H9 (cell line): ENCODE data around the gene LZTS3. TPM values are rescaled to one million over a fixed set of nuclear protein-coding genes. Genes with fewer than 3 reads are reported as not detected.

Source experiments
- DNase-seq: peaks from one replicate; pipeline ENCODE4 v3.0.0-alpha.2; 2017
- H2AFZ ChIP-seq: one replicate; pipeline ENCODE4 v1.6.1; 2013; ENCODE audit warnings: mild to moderate bottlenecking, low read length, control low read depth, moderate library complexity
- H2AK5ac ChIP-seq: 2 replicates; pipeline ENCODE4 v1.6.1; 2013; ENCODE audit warnings: low read length, control low read depth, mixed read lengths; ENCODE audit not compliant: insufficient read length
- H2BK120ac ChIP-seq: one replicate; pipeline ENCODE4 v1.6.1; 2013; ENCODE audit warnings: low read depth, mild to moderate bottlenecking, low read length, control low read depth, inconsistent platforms; ENCODE audit not compliant: poor library complexity, severe bottlenecking
- H2BK12ac ChIP-seq: 2 replicates; pipeline ENCODE4 v1.6.1; 2013; ENCODE audit warnings: low read length, control low read depth, mixed read lengths, low read depth; ENCODE audit not compliant: insufficient read length
- H2BK15ac ChIP-seq: 2 replicates; pipeline ENCODE4 v1.6.1; 2013; ENCODE audit warnings: low read depth, low read length, control low read depth
- H2BK20ac ChIP-seq: one replicate; pipeline ENCODE4 v1.6.1; 2013; ENCODE audit warnings: low read depth, mild to moderate bottlenecking, low read length, control low read depth, inconsistent platforms; ENCODE audit not compliant: poor library complexity, severe bottlenecking
- H2BK5ac ChIP-seq: 2 replicates; pipeline ENCODE4 v1.6.1; 2013; ENCODE audit warnings: low read length, control low read depth, mixed read lengths; ENCODE audit not compliant: insufficient read length
- H3K14ac ChIP-seq: 2 replicates; pipeline ENCODE4 v1.6.1; 2013; ENCODE audit warnings: low read length, control low read depth; ENCODE audit not compliant: insufficient read depth
- H3K18ac ChIP-seq: 2 replicates; pipeline ENCODE4 v1.6.1; 2013; ENCODE audit warnings: low read depth, mild to moderate bottlenecking, mixed read lengths, low read length, control low read depth; ENCODE audit not compliant: insufficient read length
- H3K23ac ChIP-seq: 2 replicates; pipeline ENCODE4 v1.6.1; 2013; ENCODE audit warnings: low read length, control low read depth, mixed read lengths, low read depth; ENCODE audit not compliant: insufficient read length
- H3K23me2 ChIP-seq: 2 replicates; pipeline ENCODE4 v1.6.1; 2013; ENCODE audit warnings: low read depth, mild to moderate bottlenecking, mixed read lengths, low read length, control low read depth; ENCODE audit not compliant: insufficient read length, poor library complexity, severe bottlenecking
- H3K27ac ChIP-seq: 2 replicates; pipeline ENCODE4 v1.5.1; 2013; ENCODE audit warnings: low read length, control low read depth, mixed read lengths, low read depth; ENCODE audit not compliant: insufficient read length
- H3K27me3 ChIP-seq: 2 replicates; pipeline ENCODE4 v1.6.1; 2013; ENCODE audit warnings: low read length, control low read depth, inconsistent platforms; ENCODE audit not compliant: insufficient read depth
- H3K4ac ChIP-seq: 2 replicates; pipeline ENCODE4 v1.6.1; 2013; ENCODE audit warnings: low read depth, mild to moderate bottlenecking, control low read depth, inconsistent platforms, low read length, moderate library complexity
- H3K4me1 ChIP-seq: 2 replicates; pipeline ENCODE4 v1.6.1; 2013; ENCODE audit warnings: low read length, control low read depth, inconsistent platforms; ENCODE audit not compliant: insufficient read depth
- H3K4me2 ChIP-seq: 2 replicates; pipeline ENCODE4 v1.6.1; 2013; ENCODE audit warnings: low read length, control low read depth, mixed read lengths; ENCODE audit not compliant: insufficient read length, insufficient read depth
- H3K56ac ChIP-seq: 2 replicates; pipeline ENCODE4 v1.6.1; 2013; ENCODE audit warnings: low read depth, mild to moderate bottlenecking, mixed read lengths, low read length, control low read depth; ENCODE audit not compliant: insufficient read length
- H3K79me1 ChIP-seq: 2 replicates; pipeline ENCODE4 v1.6.1; 2013; ENCODE audit warnings: low read depth, mild to moderate bottlenecking, moderate library complexity, low read length, control low read depth, inconsistent platforms; ENCODE audit not compliant: insufficient read depth, poor library complexity, severe bottlenecking
- H3K79me2 ChIP-seq: 2 replicates; pipeline ENCODE4 v1.6.1; 2013; ENCODE audit warnings: low read length, control low read depth, inconsistent platforms; ENCODE audit not compliant: insufficient read depth
- H3K9ac ChIP-seq: 2 replicates; pipeline ENCODE4 v1.6.1; 2013; ENCODE audit warnings: low read length, control low read depth, mixed read lengths; ENCODE audit not compliant: insufficient read length; ENCODE audit errors: extremely low read depth
- H3K9me3 ChIP-seq: one replicate; pipeline ENCODE4 v1.6.1; 2013; ENCODE audit warnings: low read depth, low read length, inconsistent platforms; ENCODE audit not compliant: control insufficient read depth
- H3T11ph ChIP-seq: one replicate; pipeline ENCODE4 v1.6.1; 2013; ENCODE audit warnings: mild to moderate bottlenecking, low read length, control low read depth, inconsistent platforms
- H4K20me1 ChIP-seq: one replicate; pipeline ENCODE4 v1.6.1; 2013; ENCODE audit not compliant: control insufficient read depth, insufficient read length, insufficient read depth
- H4K5ac ChIP-seq: 2 replicates; pipeline ENCODE4 v1.6.1; 2013; ENCODE audit warnings: low read depth, mild to moderate bottlenecking, mixed read lengths, low read length, control low read depth; ENCODE audit not compliant: insufficient read length
- H4K8ac ChIP-seq: replicated peaks from 2 replicates; pipeline ENCODE4 v1.6.1; 2013; ENCODE audit warnings: low read length, control low read depth, mixed read lengths, low read depth; ENCODE audit not compliant: insufficient read length
- H4K91ac ChIP-seq: 2 replicates; pipeline ENCODE4 v1.6.1; 2013; ENCODE audit warnings: low read depth, mild to moderate bottlenecking, moderate library complexity, mixed read lengths, low read length, control low read depth; ENCODE audit not compliant: insufficient read length
- H3K27ac Mint-ChIP-seq, 3 experiments: 2 replicates in 2 of 3; 3 replicates in 1 of 3; pipeline ENCODE4 v1.8.0; 2020 to 2021; ENCODE audit warnings: mixed read lengths in 3 of 3, mild to moderate bottlenecking in 1 of 3, moderate library complexity in 1 of 3
- H3K27me3 Mint-ChIP-seq: 2 replicates; pipeline ENCODE4 v1.8.0; 2021; ENCODE audit warnings: low read depth, mild to moderate bottlenecking, moderate library complexity, mixed read lengths
- H3K36me3 Mint-ChIP-seq, 3 experiments: 2 replicates in 2 of 3; 3 replicates in 1 of 3; pipeline ENCODE4 v1.8.0; 2020 to 2021; ENCODE audit warnings: low read depth in 3 of 3, mixed read lengths in 3 of 3; ENCODE audit not compliant: insufficient read depth in 1 of 3
- H3K4me1 Mint-ChIP-seq, 2 experiments: 2 replicates each; pipeline ENCODE4 v1.8.0; 2020; ENCODE audit warnings: mixed read lengths in 2 of 2
- H3K4me3 Mint-ChIP-seq, 2 experiments: 2 replicates in 1 of 2; 3 replicates in 1 of 2; pipeline ENCODE4 v1.8.0; 2020 to 2021; ENCODE audit warnings: mild to moderate bottlenecking in 2 of 2, mixed read lengths in 2 of 2, moderate library complexity in 1 of 2
- H3K9me3 Mint-ChIP-seq, 2 experiments: 2 replicates in 1 of 2; 3 replicates in 1 of 2; pipeline ENCODE4 v1.8.0; 2020; ENCODE audit warnings: mild to moderate bottlenecking in 2 of 2, mixed read lengths in 2 of 2, moderate library complexity in 1 of 2
- CTCF ChIP-seq: fragments of 200-600 bp; sonication (generic); conservative IDR thresholded peaks from 3 replicates; pipeline ENCODE4 v1.8.0; 2021; ENCODE audit warnings: antibody characterized with exemption, mild to moderate bottlenecking
- WGBS: extraction: QIAGEN DNeasy Blood & Tissue Kit; methylation state at CpG from one replicate; pipeline ENCODE4 v1.1.7; 2013; ENCODE audit warnings: missing lambda C conversion rate, low lambda C conversion rate, mixed read lengths; ENCODE audit not compliant: insufficient read length; ENCODE audit errors: extremely low coverage; 5-methylcytosine and 5-hydroxymethylcytosine counted together
- total RNA-seq: library from RNA; stranded (reverse); gene quantifications from 2 replicates; pipeline ENCODE4 v1.2.1, GENCODE V29; 2021

Gene LZTS3
- total RNA-seq, 1 experiment from 2014 or later = 20.8 TPM

DNA sequence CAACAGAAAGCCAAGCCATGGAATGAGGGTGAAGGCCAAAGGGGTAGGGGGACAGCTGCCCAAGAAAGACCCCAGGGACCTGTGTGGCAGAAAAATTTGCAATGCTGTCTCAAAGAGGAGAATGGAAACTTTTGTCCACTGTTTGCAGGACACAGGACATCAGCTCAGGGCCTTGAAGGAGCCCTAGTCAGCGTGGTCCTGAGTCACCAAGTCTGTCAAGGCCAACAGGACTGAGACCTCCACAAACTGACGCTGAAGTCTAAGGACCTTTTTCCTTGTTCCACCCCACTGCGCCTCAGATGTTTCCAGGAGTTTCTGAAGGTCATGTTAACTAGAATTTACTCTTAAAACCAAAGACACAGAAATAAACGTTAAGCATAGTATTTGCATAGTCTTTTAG lies 57.0 kb downstream of the LZTS3 start:
- Histone ChIP-seq H3K56ac (no peak overlapping the region), H4K20me1 (no peaks in the 10 kb centered on the region), H3K79me2 (no peaks in the 10 kb centered on the region), H3K27ac (no peak overlapping the region), H2BK15ac (no peak overlapping the region), H4K91ac (no peak overlapping the region), H2BK5ac (no peak overlapping the region), H4K5ac (no peak overlapping the region), H2BK120ac (no peak overlapping the region), H3K4me2 (no peak overlapping the region), H3K23ac (no peak overlapping the region), H3K4ac (no peak overlapping the region), H3K9me3 (no peaks in the 10 kb centered on the region), H3K9ac (no peak overlapping the region), H4K8ac (no peak overlapping the region), H2BK20ac (no peak overlapping the region), H3K27me3 (no peaks in the 10 kb centered on the region), H3T11ph (no peak overlapping the region), H2BK12ac (no peak overlapping the region), H2AFZ (no peak overlapping the region), H3K79me1 (no peaks in the 10 kb centered on the region), H3K14ac (no peak overlapping the region), H2AK5ac (no peak overlapping the region), H3K4me1 (no peaks in the 10 kb centered on the region), H3K23me2 (no peaks in the 10 kb centered on the region), H3K18ac (no peak overlapping the region)
- Mint-ChIP-seq H3K27me3 (no peaks in the 10 kb centered on the region), H3K36me3 (peaks cover 7 to 12% (median 11%) of the 10 kb centered on the region in 3 experiments; a peak in 6 of 7 replicates), H3K27ac (no peak overlapping the region), H3K4me3 (no peak overlapping the region), H3K4me1 (peaks cover 3% of the 10 kb centered on the region in 2 experiments), H3K9me3 (no peaks in the 10 kb centered on the region; a peak in 1 of 5 replicates)
- no CpG with 5 or more reads among the region's 4 CpGs for WGBS
- no peak for TF ChIP-seq CTCF
- DNase-seq = no peak
